GM18499 (cell line): ENCODE data around the gene TBC1D22A.

ENCODE experiments used
- ATAC-seq: cut with Tn5 transposase; IDR thresholded peaks from one replicate; pipeline ENCODE4 v1.9.1; 2021; ENCODE audit warnings: moderate number of reproducible peaks; ENCODE audit not compliant: insufficient read depth, unreplicated experiment

TBC1D22A gene

GRCh38 chr22:46942799-46943785 lies 180.6 kb downstream of the TBC1D22A start:
- ATAC-seq = no peak

- no peak for ATAC-seq
Observed at GRCh38 chr22:46945481-46945880, 183.0 kb downstream of the TBC1D22A start.

- no peak for ATAC-seq
Observed at GRCh38 chr22:46946383-46946962, 184.0 kb downstream of the TBC1D22A start.

- ATAC-seq = no peak
Observed at GRCh38 chr22:46947516-46948257, 185.2 kb downstream of the TBC1D22A start.

- ATAC-seq = no peak
Observed at GRCh38 chr22:46948411-46949144, 186.1 kb downstream of the TBC1D22A start.

GRCh38 chr22:46951350-46951749 lies 188.9 kb downstream of the TBC1D22A start:
- no peak for ATAC-seq

GRCh38 chr22:46951973-46952372 lies 189.5 kb downstream of the TBC1D22A start:
- ATAC-seq = no peak

GRCh38 chr22:46953968-46954765 lies 191.7 kb downstream of the TBC1D22A start:
- ATAC-seq = no peak

GRCh38 chr22:46954781-46955180 lies 192.3 kb downstream of the TBC1D22A start:
- no peak for ATAC-seq

GRCh38 chr22:46956498-46957215 lies 194.2 kb downstream of the TBC1D22A start:
- no peak for ATAC-seq

GRCh38 chr22:46957521-46957920 lies 195.1 kb downstream of the TBC1D22A start:
- no peak for ATAC-seq

GRCh38 chr22:46958191-46958590 lies 195.7 kb downstream of the TBC1D22A start:
- ATAC-seq = no peak

- no peak for ATAC-seq
Observed at GRCh38 chr22:46958658-46959057, 196.2 kb downstream of the TBC1D22A start.

GRCh38 chr22:46959369-46959768 lies 196.9 kb downstream of the TBC1D22A start:
- ATAC-seq = no peak

GRCh38 chr22:46961591-46962295 lies 199.3 kb downstream of the TBC1D22A start:
- no peak for ATAC-seq

- no peak for ATAC-seq
Observed at GRCh38 chr22:46962406-46962805, 200.0 kb downstream of the TBC1D22A start.

- no peak for ATAC-seq
Observed at GRCh38 chr22:46963672-46964545, 201.5 kb downstream of the TBC1D22A start.
